HuH-7 (cell line): Measurements from ENCODE around the gene TRPM3.
A peak's percentile ranks its signal among the peaks of the same experiment; 100 is the strongest.
"Not testable (repeated sequence)": the region's sequence is repeated elsewhere in the genome, so short reads cannot be mapped to it uniquely, and the experiment has no call there.

Source experiments
- DNase-seq: peaks from one replicate; pipeline ENCODE4 v3.0.0; 2011; ENCODE audit warnings: low spot score

TRPM3 gene

DNA sequence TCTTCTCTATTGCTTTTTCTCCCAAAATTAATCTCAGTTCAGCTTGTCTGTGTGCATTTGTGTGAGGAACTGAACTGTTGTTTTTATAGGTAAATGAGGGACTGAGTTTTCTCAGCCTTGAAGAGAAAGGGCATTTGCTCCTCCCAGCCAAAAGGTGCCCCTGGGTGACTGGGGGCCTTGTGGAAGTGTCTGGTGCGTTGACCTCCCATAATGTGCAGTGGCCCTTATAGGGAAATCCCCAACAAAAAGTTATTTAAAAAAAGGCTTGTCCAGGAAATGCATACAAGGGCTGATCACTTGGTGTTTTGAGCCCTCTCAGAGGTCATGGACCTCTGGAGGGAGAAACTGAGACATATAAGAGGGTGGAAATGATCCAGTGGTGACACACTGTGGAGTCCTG is 467.3 kb downstream of the TRPM3 start:
- no peak for DNase-seq

DNA sequence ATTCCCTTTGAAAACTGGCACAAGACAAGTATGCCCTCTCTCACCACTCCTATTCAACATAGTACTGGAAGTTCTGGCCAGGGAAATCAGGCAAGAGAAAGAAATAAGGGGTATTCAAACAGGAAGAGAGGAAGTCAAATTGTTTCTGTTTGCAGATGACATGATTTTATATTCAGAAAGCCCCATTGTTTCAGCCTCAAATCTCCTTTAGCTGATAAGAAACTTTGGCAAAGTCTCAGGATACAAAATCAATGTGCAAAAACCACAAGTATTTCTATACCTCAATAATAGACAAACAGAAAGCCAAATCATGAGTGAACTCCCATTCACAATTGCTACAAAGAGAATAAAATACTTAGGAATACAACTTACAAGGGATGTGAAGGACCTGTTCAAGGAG is 476.8 kb downstream of the TRPM3 start:
- DNase-seq, result not testable (repeated sequence)

DNA sequence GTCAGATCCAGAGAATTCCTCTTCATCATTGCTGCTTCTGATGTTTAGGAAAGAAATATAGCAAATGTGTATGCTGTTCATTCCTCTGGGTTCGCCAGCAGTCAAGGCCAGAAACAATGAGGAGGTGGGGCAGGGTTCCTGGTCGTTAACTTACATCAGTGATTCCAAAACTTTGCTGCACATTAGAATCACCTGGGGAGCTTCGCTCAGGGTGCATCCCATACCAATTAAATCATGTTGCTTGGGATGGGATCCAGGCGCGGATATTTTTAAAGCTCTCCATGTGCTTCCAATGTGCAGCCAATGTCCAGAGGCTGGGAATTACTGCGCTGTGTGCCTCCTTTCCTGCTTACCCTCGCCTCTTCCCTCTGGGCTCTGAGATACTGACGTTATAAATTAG is 479.1 kb downstream of the TRPM3 start:
- DNase-seq, result no peak

DNA sequence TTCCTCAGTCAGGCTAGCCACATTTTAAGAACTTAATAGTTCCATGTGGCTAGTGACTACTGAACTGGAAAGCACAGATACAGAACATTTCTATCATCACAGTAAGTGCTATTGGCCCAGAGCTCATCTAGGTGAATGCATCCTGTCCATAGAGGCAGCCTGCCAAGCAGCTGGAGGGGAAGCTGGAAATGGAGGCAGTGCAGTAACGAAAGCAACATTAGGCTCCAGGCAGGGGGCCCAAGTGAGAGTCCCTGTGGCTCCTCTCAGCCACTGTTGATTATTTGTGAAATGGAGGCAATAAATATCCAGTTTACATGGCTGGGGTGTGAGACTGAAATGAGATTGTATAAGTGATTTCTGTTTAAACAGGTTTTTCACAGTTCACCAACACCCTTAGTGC is 479.8 kb downstream of the TRPM3 start:
- DNase-seq, result no peak

DNA sequence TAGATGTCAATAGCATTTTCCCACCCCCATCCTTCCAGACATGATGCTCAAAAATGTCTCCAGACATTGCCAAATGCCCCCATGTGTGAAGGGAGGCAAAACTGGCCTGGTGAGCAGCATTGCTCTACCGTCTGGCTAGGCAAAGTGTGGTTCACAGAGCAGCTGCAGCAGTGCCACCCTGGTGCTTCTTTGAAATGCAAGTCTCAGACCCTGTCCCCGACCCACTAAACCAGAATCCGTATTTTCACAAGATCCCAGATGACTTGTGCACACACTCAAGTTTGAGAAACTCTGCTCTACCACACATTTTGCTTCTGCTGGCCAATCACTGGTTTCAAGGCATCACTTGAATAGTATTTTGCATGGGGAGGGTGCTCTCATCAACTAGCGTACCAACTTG is 480.4 kb downstream of the TRPM3 start:
- no peak for DNase-seq

DNA sequence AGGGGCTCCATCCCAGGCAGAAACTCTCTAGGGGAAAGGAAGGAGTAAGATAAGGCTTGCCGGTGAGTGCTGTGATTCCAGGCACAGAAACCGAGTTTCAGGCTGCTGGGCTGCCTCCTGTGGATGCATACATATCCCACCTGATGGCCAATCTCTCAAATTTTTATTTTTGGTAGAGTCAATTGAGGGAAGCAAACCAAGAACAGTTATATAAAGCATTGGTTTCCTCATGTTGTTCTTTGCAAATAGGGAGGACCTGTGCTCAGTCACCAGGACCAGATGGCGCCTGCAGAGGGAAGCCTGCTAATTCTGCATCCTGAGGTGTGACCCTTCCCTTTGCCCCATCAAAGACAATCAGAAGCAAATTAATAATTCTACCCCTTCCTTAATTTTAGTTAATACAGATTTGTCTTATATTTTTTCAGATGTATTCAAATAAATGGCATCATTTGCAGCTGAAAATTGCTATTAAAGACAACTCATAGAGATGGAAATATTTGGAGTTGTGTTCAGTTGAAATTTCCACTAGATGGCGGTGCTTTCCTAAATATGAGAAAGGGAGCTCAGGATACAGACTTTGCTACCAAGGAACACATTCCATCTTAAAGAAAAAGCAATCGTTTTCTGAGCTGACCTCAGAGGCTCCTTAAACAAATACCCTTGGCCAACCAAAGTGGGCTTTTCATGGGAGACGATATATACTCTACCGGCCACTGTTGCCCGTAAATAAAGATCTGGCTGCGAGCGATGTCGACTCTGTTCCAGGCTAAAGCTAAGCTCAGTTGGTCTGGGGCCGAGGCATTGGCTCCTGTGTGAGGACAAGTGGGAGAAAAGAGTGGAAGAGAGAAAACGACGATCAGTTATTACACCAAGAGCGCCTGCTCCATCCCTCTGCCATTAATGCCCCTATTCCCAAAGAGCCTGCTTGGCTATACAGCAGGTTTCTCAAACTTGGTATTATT is 481.3 kb downstream of the TRPM3 start:
- DNase-seq, result peak; percentile 15

DNA sequence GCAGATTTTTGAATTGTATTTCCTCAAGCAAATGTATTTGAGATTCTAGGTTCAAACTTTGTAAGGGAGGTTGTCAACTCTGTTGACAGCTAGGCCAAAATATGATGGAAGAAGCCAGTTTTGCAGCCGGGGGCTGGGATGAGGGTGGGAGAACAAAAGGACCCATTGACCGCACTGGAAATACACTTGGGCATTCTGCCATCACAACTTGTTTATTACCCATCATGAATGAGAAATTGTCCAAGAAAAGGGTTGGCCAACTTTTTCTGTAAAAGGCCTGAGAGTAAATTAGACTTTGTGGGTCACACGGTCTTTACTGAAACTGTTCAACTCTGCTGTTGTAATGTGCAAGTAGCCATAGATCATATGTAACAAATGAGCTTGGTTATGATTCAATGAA is 485.6 kb downstream of the TRPM3 start:
- no peak for DNase-seq

DNA sequence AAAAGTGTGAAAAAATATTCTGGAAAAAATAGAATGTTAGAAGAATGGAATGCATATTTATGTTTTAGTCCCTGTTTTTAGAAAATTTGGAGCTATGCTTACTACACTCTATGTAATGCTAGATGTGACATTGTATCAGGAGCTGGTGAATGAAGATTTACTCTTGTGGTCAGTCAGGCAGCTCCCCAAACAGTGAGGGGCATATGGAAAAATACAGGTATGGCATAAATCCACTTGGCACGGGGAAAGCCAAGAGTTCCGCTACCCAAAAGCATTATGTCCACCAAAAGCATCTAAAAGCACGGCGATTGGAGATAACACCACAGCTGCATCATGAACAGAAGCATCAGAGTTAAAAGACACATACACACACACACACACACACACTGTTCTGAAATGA is 486.7 kb downstream of the TRPM3 start:
- no peak for DNase-seq

DNA sequence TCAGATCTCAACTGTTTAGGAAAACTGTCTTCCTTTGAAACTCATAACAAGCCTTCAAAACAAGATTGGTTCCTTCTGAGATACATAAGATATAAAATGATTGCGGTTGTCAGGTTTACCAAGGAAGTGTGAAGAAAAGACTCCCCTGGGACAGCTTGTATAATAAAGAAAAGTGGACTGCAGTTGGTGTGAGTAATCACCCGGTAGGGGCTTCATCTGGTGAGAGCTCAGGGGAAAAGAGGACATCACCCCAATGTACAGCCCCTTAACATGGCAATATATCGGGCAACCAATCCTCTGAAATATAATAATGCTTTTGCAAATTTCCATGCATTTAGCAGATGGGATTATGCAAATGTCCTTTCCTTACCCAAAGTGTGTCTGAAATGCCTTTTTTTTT is 490.4 kb downstream of the TRPM3 start:
- no peak for DNase-seq

DNA sequence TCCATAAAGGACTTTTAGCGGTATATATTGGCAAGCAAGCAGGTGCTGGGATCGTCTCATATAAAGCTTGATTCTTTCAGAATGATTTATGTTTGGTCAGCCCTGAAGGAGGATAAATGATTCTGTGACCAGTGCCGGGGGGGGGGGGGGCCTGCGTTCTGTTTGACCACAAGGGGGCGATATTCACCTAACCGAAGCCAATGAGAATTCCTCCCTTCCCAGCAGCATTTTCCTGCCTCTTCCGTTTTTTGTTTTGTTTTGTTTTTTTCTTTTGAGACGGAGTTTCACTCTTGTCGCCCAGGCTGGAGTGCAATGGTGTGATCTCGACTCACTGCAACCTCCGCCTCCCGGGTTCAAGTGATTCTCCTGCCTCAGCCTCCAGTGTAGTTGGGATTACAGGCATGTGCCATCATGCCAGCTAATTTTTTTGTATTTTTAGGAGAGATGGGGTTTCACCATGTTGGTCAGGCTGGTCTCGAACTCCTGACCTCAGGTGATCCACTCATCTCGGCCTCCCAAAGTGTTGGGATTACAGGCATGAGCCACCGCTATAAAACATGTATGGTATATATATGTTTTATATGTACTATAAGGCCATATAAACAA is 492.2 kb downstream of the TRPM3 start:
- DNase-seq, result peak; percentile 45

DNA sequence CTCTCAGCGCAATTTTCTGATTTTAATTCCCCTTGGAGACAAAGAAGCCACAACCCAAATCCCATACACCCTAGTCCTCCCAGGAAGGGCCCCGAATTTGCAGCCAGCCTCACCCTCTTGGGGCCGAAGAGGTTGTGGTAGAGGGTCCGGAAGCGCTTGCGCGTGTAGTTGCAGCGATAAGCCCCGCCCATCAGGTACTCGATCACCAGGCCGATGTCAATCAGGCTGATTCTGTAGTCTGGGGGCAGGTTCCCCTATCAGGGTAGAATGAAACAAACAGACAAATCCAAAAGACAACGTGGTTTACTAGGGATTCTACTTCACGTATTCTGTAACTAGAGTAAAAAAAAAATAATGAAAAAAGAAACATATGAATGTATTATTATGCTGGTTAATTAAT is 496.3 kb downstream of the TRPM3 start:
- no peak for DNase-seq

DNA sequence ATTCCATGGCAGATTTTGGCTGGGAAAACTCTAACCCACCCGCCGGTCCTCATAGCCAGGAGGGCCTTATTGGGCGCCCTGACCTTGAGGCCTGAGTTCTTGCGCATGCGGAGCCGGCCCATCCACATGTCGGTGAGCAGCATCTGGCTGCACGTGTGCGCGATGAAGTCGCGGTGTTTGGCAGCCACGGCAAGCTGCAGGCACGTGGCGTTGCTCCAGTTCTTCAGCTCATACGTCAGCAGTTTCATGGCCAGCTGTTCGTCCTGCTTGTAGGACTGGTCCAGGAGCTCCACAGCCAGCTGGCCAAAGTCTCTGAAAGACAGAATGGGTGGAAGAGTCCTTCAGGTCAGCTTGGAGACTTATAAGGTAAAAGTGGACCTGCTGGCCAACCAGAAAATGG is 502.6 kb downstream of the TRPM3 start:
- DNase-seq, result no peak

DNA sequence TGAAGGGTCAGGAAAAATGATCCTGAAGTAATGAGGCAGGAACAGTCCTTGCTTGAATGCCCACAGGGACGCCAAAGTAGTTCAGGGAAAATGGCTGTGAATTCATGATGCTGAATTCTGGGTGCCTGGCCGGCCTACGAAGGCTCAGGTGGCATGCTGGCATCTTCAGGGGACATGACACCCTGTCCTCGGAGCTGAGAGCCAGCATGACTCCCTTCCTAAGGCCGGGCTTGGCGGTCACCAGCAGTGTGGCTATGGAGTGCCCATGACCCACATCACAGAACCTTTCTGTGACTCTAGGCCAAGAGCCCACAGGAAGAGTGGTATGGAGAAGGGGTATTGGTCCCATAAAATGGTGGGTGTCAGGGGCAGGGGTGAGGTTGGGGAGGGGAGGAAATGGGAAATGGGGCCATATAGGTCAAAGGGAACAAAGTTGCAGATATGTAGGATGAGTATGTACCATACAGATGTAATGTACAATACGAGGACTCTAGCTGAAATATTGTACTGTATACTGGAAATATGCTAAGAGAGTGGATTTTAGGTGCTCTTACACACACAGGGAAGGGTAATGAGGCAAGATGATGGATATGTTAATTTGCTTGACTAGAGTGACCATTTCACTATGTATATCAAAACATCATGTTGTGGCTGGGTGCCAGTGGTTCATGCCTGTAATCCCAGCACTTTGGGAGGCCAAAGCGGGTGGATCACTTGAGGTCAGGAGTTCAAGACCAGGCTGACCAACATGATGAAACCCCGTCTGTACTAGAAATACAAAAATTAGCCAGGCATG is 504.2 kb downstream of the TRPM3 start:
- DNase-seq, result no peak

DNA sequence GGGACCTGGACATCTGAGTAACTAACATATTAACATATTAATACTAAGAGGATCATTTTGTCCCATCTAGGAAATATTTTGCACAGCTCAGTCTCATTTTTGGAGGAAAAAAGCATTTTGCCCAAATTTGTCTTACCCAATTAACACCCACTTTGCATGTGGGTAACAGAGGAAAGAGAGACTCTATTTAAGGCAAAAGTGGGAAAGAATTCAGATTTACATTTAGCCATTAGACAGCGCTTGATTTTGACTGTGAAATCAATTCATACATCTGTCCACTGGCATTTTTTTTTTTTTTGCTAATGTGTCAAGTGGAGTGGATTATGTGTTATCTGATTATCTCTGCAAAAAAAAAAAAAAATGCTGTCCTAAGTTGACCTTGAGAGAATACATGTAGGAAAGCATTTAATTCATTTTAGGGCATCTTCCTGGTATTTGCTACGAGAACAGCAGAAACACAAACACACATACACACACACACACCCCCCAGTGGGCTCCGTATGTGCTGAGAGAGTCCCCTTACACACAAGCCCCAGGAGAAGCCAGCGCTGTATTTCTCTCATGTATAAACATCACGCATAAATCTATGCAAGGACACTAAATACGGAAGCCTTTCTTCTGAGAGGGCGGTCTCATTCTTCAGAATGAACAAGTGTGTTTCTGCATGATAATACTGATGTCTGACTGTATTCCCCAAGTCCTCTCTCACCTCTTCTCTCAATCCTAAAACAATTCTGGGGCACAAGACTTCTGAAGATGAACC is 505.0 kb downstream of the TRPM3 start:
- no peak for DNase-seq

DNA sequence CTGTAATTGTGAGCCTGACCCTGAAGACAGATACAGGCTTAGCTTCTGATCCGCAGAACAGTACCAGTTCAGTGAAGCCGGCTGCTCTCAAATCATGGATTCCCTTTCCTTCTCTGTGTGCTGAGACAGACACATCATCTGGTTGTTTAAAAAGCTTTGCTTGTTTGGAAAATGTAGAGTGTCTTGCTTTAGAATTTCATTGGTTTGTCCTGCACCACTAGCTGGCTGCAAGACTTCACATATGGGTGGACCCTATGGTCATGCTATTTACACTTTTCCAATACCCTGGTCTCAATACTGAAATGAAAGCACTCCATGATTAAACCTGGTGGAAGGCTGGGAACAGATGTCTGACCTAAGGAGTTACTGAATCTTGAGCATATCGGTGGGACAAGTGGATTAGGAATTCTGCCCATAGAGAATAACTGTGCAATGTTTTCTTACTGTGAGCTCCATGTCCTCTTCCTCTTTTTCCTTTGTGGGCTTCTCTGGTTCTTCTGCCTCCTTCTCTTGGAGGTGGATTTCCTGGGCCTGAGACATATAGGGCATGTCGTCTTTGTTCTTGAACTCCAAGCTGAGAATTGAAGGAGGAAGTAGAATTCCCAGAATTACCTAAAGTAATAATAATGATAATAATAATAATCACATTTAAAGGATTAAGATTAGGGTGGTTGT is 505.8 kb downstream of the TRPM3 start:
- DNase-seq, result no peak

DNA sequence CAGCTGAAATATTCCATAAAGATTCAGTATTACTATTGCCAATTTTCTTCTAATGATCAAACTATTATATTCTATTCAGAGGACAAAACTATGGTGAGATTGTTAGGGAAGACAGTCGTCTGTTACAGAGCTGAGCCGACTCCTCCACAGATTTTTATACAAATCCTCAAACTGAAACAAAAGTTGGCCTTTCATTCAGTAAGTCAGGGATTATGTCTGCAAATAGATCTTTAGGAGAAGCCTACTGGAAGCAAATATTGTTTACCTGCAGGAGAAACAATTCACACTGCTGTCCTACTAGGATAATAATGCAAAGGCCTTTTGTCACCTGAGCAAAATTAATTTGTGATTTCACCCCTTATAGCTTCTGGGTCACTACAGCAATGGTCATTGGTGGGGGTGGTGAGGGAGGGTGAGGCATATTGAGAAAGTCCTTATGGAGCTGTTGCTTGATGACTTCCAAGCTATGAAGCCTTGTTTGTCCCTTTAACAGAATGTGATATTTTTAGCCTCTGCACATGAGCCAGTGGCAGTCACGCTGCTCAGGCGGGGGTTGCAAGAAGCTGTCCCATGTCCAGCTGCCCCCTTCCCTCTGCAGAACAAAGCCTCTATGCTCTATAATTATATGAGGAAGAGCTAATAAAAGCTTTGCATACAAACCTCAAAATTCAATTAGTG is 506.5 kb downstream of the TRPM3 start:
- no peak for DNase-seq

DNA sequence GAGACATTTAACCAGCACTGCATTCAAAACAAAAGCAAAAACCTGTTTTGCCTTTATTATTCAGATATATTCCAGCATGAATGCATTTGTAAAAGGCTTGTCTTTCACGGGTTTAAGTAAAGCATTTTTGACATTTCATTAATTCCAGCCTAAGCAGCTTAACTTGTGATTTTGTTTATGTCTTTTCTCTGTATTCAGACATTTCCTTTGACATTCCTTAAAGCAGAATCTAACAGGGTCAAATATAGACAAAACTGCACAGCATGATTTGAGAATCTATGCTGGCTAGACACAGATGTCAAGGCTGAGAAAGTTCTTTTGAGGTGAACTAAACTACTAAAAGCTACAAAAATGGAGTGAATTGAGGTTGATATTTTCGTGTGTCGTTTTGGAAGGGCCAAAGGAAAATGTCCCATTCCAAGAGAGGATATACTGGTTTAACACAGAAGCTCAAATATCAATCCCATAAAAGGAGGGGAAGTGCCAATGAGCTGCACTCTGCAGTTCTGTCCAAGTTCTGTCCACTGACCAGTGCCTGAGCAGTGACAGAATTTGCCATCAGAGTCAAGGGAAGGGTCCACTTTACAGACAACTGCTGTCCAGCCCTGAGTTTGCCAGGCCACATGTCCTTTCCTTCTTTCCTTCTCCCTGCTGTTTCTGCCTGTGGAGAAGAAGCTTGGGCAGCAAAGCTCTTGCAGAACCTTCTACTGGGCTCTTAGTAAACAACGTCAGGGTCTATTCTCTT is 508.2 kb downstream of the TRPM3 start:
- DNase-seq, result no peak

DNA sequence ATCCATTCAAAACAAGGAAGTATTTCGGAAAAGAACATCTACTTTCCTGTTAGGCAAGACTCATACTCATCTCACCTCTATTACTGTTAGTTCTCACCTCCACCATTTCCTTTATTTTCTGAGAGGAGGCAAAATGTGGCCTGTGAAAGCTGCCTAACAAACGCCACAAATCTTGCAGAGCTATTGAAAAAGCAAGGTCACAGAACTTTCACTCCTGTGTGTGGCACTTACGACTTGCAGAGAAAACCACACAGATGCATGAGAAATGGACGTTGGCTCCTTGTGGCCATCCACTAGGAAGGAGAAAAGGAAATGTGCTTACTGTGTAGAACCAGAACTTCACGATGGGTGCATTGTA is 511.2 kb downstream of the TRPM3 start:
- DNase-seq, result no peak

DNA sequence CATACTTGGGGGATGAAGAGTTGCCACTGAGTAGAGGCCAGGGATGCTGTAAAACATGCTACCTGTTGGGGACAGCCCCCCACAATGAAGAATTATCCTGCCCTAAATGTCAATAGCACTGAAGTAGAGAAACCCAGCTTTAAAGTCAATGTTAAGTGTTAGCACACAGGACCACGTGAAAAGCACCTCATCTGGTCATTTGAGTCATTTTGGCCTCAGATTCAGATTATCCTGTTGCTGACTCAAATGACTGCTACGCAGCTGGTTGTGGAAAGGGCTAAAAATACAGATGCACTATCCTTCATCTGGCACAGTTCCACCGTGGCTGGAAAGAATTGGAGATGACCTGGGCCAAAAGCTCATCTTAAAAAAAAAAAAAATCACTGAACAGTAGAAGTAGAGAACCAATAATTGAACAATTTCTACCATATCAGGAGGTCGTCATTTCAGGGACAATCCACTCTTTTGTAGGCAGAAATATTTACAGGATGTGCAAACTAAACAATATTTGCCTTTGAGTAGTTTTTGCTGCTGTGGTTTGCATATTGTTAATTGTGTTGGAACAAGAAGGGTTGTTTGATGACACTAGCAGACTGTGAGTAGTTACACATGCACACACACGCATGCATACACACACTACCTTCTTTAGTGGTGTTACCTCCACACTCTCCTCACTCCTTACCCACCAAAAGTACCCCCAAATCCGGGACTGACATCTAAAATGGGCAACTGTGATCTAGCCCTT is 511.7 kb downstream of the TRPM3 start:
- no peak for DNase-seq

DNA sequence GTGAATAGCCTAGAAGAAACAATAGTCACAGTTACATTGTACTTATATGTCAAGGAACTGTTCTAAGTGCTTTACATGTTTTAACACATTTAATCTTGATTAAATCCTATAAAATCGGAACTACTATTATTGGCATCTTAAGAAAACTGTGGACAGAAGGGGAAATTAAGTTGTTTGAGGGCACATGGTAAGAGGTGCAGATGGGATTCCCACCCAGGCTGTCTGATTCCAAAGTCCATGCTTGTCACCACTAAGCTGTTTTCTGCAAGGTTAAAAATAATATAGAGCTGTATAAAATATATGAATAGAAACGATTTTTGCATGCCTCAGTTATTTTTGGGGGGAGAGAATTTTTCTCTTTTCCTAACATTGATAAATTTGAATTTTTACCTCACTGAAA is 512.4 kb downstream of the TRPM3 start:
- DNase-seq, result no peak
